GM19468 (cell line): ENCODE measurements around the gene HS6ST2.

Experiments
- ATAC-seq: cut with Tn5 transposase; IDR thresholded peaks from one replicate; pipeline ENCODE4 v1.9.1; 2021; ENCODE audit warnings: mild to moderate bottlenecking, moderate library complexity, moderate number of reproducible peaks; ENCODE audit not compliant: unreplicated experiment; ENCODE audit errors: extremely low read depth

The HS6ST2 gene

GRCh38 chrX:132749406-132749805 is 209.0 kb downstream of the HS6ST2 start:
- no peak for ATAC-seq

GRCh38 chrX:132748909-132749308 is 209.5 kb downstream of the HS6ST2 start:
- no peak for ATAC-seq

GRCh38 chrX:132748268-132748667 is 210.2 kb downstream of the HS6ST2 start:
- no peak for ATAC-seq

- no peak for ATAC-seq
Observed at GRCh38 chrX:132745593-132745992, 212.8 kb downstream of the HS6ST2 start.

- no peak for ATAC-seq
Observed at GRCh38 chrX:132744470-132744869, 214.0 kb downstream of the HS6ST2 start.

- ATAC-seq = no peak
Observed at GRCh38 chrX:132743086-132743485, 215.3 kb downstream of the HS6ST2 start.

GRCh38 chrX:132742246-132742645 is 216.2 kb downstream of the HS6ST2 start:
- ATAC-seq = no peak

- no peak for ATAC-seq
Observed at GRCh38 chrX:132741689-132742088, 216.7 kb downstream of the HS6ST2 start.

GRCh38 chrX:132740316-132741123 is 217.9 kb downstream of the HS6ST2 start:
- no peak for ATAC-seq

- ATAC-seq = no peak
Observed at GRCh38 chrX:132738951-132739350, 219.5 kb downstream of the HS6ST2 start.

GRCh38 chrX:132737743-132738142 is 220.7 kb downstream of the HS6ST2 start:
- ATAC-seq = no peak

GRCh38 chrX:132732236-132732635 is 226.2 kb downstream of the HS6ST2 start:
- no peak for ATAC-seq

GRCh38 chrX:132730726-132731125 is 227.7 kb downstream of the HS6ST2 start:
- ATAC-seq = no peak

GRCh38 chrX:132730266-132730665 is 228.2 kb downstream of the HS6ST2 start:
- ATAC-seq = no peak

- no peak for ATAC-seq
Observed at GRCh38 chrX:132728296-132728695, 230.1 kb downstream of the HS6ST2 start.

- ATAC-seq = no peak
Observed at GRCh38 chrX:132718431-132718958, 239.9 kb downstream of the HS6ST2 start.

GRCh38 chrX:132716006-132716405 is 242.4 kb downstream of the HS6ST2 start:
- ATAC-seq = no peak

GRCh38 chrX:132714913-132715312 is 243.5 kb downstream of the HS6ST2 start:
- no peak for ATAC-seq

- ATAC-seq = no peak
Observed at GRCh38 chrX:132712350-132712749, 246.1 kb downstream of the HS6ST2 start.

- ATAC-seq = no peak
Observed at GRCh38 chrX:132710656-132711155, 247.7 kb downstream of the HS6ST2 start.

- ATAC-seq = no peak
Observed at GRCh38 chrX:132708529-132708928, 249.9 kb downstream of the HS6ST2 start.

GRCh38 chrX:132704769-132705168 is 253.7 kb downstream of the HS6ST2 start:
- no peak for ATAC-seq
